Stimulated activated CD4-positive, alpha-beta T cell treated with anti-CD3 and anti-CD28 coated beads, Interleukin-1b, Interleukin-23, amount 100 ng/mL, for 4 hours (primary cell): ENCODE data around the gene DOCK10.

Source experiments
- DNase-seq, 2 donors: peaks; one replicate each; pipeline ENCODE4 v3.0.0-alpha.2; 2020; ENCODE audit warnings: low read depth in 2 of 2

DOCK10 gene

DNA sequence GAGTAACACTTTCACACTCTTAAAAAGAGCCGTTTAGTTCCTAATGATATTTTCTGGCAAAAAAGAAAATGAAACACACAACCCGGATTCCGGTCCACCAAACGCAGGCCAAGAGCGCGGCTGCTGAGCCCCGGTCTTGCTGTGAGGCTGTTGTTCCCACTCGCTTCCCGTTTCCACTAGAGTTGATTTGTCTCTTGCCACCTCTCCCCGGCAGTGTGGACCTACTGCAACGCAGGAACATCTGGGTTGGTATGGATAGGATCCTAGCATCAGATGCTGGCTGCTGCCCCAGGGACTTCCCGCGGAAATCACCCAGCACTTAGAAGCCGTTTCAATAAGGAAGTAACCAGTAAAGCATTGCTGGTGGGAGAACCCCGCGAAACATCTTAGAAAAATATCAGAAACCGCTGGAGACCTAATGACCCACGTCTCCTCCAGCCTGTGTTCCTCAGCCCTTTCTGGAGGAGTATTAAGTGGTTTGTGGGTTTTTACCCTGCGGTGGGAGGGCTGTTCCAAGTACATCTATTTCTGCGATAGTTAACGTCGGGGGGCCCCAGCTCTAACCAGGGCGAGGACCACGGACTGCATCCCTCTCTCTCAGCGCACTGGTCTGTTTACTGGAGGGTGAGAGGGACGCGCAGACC is 939 bp downstream of the DOCK10 start:
- peak; percentile 36 to 52 for DNase-seq

DNA sequence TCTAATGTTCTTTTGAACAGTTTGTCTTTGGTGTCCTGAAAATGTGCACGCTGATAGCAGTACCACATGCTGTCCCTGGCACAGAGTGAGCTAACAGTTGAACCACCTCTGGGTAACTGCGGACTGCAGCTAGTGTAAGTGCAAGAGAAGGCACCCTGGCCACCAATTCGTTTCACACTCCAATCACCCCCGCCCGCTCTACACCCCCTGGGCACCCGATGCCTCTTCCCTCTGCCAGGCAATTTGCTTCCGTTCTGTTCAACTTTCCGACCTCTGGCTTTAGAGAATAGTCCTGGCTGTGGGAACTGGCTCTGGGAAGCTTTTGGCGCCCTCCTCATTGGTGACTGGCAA is 1.4 kb downstream of the DOCK10 start:
- peak; percentile 18 to 35 for DNase-seq

DNA sequence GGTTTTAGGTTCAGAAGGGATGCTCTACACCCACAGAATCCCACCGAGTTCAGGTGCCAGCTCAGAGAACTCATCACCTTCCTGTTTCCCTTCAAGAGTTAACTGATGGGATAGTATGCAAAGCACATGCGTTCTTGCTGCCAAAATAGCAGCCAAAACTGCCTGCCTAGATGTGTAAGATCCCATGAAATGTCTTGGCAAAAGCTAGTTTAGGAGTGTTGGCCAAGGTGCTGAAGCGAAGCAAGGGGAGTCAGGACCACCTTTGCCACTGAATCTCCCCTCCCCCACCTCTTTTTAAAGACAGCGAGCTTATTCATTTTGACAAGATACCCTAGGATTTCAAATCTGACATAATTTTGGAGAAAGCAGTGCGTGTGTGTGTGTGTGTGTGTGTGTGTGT is 2.1 kb downstream of the DOCK10 start:
- no peak for DNase-seq

DNA sequence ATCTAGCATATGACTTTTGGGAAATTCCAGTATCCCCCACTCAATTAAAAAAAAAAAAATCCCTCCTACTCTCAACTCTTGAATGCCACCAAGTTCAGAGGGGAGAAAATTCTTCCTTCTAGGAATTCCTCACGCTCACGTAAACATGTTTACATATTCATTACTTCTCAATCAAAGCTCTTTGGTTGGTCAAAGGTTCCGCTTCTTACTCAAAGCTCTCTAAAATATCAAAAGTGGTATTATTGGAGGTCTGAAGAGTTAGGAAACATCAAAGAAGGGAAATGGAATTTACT is 4.1 kb downstream of the DOCK10 start:
- DNase-seq: no peak

DNA sequence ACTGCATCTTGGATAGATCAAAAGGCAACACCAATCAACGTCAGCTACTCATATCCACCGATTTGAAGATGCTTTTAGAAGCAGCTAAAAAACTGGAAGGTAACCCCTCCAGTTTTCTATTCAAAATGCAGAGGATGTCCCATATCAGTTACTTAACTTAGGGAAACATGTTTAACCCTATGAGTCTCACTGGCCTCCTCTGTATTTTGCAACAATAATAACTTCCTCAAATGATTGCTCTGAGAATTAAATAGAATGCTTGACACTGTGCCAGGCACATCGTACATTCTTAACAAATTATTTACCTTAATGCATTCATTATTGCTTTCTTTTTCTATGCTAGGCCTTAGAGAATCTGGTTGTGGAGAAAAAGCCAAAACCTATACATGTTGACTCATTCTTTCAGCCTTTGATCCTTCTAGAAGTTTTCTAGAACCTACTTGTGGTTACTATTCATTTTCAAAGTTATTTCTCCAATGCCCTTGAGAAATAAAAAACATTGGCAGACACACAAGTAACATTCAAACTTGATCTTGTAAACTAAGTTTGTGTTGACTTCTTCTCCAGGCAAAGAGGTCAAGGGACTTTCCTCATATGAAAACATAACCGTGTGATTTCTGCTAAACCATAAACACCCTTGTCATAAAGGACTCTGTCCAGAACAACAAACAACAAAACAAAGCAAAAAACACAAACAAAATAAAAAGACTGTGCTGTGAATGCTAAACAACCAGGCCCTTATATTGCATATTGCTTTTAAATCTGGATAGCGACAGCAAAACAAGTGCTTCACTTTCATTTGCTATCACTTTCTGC is 4.6 kb downstream of the DOCK10 start:
- DNase-seq: no peak

DNA sequence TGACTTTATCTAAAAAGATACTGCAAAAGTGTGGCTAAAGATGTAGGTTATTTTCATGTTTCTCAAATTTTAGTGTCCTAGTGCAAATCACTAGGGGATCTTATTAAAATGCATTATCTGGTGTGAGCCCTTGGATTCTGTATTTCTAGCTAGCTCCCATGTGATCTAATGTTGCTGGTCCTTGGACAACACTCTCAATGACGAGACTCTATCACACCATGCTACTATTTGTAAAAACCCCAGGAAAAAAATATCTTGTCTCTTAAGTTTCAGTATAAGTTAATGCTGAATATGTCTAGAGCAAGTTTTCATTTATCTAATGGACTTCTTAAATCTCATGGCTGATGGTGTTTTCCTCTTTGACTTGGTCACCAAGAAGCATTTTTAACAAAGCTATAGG is 5.8 kb downstream of the DOCK10 start:
- no peak for DNase-seq

DNA sequence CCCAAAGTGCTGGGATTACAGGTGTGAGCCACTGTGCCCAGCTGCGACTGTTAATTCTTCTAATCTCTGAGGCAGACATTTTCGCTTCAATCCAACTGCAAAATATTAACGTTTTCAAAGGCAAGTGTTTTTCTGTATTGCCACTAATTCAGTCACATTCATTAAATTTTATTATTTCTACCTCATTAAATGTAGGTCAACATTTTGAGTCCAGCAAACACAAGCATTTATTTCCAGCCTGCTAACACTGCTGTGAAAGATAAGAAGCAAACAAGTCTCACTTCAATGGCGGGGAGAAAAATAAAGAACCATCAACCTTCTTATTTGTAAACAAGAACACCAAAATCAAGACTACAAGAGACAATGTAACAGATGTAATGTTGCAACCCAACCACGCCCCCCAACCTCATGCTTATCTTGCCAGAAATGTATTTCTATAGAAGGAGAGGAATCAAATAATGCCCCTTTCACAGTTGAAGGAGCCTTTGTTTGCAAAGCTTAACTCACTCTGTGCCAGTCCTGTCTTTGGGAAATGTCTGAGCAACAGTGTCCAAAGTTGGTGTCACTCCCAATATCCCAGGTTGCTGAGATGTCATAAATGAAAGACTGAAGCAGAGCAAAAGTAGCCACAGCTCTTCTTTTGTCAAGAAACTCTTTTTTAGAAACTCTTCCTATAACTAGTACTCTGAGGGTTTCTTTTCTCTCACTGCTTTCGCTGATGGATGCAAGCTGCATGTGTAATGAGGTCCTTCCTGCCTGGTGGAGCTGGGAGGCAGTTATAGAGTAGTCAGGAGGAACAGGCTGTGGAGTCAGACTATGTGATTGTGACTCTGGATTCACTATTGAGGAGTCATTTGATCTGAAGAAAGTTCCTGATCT is 8.6 kb downstream of the DOCK10 start:
- DNase-seq: no peak

DNA sequence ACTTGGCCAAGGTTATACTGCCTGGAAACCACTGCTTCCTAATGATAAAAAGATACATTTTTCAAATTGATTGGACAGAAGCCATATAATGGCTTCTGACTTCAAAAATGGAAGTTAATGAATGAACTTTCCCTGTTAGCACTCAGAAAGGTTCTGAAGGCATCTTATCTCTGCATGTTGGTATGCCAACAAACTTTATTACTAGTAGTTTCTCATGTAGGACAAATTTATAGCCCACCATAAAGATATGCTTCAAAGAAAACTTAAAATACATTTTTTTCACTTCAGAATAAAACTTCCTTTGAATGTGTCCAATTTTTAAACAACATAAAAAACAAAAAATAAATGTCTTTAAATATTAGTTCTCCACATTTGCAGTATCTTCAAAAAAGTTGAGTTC is 10.0 kb downstream of the DOCK10 start:
- DNase-seq: no peak

DNA sequence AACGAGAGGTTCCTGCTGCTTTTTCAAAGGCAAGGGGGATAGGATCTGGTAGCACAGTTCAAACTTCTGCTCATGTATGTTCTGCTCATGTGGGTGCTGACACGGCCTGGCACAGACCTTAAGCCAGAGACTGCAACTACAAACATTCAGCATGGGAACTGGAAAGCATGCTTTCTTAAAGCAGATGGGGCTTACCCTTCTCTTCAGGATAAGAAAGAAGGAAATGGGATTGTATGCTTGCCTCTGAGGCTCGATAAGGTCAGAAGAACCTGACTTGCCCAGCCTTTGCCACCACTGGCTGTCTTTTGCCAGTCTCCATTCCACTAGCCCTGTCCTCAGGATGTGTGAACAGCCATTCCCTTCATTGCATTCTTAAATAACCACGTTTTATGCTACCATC is 10.7 kb downstream of the DOCK10 start:
- no peak for DNase-seq

DNA sequence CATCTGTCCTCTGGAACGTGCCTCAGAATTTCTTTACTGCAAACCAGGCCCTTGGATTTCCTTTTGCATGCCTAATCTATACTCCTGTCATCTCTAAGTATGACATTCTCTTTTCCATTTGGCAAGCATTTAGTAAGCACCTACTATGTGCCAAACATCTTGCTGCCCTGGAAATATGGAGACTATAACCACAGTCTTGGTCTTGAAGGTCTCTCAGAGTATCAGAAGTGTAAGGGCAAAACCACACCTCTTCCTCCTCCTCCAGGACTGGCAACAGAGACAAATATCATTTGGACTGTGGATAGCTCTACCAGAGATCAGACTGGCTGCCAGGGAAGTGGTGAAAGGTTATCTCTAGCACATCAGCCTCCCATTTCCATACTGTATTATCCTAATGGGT is 11.4 kb downstream of the DOCK10 start:
- no peak for DNase-seq

DNA sequence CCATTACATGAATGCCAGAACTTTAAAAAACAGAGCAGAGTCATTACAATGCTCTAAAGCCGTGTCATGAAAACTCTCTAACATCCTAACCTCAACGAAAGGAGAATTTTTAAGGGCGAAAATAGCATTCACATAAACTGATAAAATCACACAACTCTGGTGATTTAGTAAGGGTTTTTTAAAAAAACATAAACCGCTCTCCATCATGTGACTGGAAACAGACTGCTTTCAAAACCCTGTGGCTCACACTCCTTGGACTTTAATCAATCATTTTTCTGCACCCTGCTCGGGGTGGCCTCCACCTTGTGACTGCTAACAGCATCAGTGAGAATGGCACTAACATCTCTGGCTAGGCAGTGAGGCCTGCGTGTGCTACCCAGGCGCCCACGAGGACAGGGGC is 12.1 kb downstream of the DOCK10 start:
- DNase-seq: no peak

DNA sequence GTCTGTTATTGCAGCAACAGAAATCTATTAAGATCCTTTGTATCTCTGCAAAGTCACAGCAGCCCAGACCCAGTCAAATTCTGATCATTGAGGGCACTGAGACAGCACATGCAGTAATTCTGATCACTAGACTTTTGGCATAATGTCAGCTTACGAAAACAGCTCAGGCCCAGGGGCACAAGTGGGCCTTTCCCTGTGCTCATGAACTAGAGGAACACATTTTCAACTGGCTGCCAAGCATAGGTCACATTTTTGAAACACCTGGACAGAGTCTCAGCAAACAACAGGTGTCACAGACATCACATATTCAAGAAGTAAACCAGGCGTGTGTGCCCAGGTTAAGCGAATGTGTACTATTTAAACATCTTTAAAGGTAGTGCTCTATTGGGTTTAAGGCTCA is 13.7 kb downstream of the DOCK10 start:
- DNase-seq: no peak

DNA sequence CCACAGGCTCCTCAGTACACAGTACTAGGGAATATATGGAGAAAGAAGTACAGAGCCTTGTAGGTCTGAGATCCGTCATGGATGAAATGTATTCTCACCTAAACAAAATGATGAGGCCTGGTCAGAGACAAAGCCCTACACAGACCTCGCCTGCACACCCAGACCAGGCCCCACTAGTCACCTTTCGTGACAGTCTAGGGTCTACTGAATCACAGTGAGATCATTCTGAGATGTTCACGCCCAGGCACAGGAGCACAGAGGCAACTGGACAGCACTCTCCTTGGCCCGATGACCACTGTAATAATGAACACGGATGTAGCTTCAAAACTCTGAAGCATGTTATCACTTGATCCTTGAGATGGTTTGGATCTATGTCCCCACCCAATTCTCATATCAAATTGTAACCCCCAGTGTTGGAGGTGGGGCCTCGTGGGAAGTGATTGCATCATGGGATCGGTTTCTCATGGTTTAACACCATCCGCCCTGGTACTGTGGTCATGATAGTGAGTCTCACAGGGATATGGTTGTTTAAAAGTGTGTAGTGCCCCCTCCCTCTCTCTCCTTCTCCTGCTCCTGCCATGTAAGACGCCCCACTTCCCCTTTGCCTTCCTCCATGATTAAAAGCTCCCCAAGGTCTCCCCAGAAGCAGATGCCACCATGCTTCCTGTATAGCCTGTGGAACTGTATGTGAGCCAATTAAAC is 15.1 kb downstream of the DOCK10 start:
- no peak for DNase-seq

DNA sequence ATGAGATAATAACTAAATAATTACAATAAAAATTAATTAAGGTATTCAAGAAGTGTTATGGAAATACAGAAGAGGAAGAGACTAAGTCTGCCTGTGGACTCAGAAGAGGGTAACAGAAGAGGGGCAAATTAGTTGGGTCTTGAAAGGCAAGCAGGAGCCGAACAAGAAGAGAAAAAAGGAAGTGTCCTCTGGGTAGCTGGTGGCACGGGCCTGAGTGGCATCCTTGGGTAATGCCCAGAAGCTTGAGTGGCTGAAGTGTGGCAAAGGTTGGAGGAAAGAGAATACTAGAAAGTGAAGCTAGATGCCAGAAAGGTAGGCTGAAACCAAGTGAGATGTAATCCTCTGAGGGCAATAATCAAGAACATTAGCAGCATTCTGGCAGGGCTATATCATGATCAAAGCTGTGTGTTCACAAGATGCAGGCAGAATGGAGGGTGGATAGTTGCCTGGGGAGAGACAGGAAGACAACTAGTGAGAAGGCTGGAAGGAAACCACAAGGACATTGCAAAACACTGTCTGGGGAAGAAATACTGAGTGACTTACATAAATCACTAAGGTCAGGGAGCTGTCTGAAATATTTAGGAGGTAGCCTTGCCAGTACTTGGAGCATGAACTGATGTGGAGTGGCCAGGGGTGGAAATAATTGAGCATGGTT is 16.2 kb downstream of the DOCK10 start:
- no peak for DNase-seq

DNA sequence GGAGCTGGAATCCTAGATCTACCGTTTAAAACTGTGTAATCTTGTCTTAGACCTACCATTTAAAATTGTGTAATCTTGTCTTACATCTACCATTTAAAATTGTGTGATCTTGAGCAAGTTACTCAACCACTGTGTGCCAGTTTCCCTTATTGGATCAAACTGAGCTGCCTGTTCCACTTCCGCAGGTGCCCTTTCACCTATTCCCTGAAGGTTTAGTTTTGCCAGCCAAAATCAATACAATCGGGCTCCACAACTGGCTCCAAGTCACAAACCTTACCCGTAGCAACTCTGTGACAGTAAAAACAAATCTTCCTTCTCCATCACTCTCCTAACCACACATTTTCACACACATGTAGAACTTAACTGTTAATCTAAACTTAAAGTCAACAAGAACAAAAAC is 20.1 kb downstream of the DOCK10 start:
- DNase-seq: no peak

DNA sequence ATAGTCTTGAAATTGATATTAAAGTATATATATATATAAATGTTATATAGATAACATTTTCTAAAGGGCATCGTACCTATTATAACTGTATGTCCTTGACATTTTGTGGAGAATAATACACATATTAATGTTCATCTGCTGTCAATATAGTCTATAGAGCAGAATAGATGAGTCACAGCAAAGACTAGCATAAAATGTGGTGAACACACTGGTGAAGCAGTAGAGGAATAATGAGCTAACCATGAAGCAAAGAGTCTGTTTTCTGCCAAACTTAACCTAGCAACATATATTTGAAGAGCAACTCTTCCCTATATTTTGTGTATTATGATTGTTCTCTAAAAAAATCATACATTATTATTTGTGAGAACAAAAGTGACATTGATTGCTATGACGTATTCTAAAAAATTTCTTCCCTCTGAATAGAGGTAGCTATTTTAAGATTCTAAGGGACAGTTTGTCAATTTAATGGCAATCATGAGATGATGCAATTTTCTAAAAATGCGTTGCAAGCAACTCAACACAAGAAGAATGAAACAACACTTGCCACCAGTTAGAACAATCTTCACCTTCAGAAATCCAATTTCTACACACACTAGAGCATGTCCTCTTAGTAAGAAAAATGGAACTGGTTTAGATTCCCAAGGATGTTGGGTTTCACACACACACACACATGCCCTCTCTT is 22.0 kb downstream of the DOCK10 start:
- DNase-seq: no peak

DNA sequence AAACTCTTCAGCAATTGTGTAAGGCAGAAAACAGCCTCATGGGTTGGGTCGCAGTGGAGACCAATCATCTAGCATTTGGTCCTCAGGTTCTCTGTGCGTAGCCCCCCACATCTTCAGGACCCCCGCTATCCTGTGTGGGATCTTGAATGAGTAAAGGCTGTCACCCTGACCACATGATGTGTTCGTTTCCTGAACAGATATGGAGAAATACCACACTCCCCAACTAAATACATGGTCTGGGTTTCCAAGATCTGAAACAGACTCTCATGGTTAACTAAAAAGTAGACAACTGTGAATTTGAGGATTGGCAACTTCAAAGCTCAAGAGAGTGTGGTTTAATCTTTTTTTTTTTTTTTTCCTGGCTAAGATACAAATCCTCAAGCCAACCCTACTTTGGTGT is 23.2 kb downstream of the DOCK10 start:
- DNase-seq: no peak

DNA sequence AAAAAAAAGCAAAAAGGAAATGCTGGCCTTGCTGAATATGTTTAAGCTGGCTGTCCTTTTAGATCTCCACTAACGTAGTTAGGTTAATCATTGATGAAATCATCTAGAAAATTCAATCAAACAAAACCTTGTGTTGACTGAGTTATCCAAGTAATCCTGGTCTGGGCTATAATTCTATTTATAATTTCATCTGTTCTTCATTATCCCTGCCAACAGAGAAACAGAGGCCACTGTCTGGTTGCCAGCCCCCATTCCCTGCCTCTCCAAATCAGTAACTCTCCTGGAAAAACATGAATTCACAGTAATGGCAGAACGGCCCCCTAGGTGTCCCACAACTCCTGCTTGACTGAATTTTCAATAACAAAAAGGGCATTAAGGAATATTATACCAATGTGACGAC is 24.6 kb downstream of the DOCK10 start:
- no peak for DNase-seq

DNA sequence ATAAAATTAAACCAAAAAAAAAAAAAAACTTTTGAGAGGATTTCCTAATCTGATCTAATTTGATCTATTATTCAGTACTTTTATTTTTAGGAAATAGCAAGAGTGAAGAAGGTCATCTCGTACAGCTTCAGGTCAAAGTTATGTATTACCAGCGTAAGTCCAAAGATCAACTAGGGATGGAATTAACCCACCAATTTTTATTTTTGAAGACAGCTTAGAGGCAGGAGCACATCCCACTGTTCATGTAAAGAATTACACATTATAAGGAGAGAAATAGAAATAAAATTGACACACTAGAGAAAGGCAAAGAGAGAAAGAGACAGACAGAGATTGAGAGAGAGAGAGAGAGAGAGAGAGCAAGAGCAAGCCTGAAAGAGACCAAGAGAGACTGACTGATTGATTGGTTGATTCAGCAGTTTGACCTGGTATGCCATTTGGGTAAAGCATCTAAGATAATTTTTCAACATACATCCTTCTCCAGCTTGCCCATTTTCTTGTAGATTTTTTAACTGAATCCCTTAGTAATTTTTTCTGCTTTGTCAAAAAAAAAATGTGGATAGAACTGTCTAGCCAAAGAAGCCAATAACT is 25.1 kb downstream of the DOCK10 start:
- DNase-seq: no peak

DNA sequence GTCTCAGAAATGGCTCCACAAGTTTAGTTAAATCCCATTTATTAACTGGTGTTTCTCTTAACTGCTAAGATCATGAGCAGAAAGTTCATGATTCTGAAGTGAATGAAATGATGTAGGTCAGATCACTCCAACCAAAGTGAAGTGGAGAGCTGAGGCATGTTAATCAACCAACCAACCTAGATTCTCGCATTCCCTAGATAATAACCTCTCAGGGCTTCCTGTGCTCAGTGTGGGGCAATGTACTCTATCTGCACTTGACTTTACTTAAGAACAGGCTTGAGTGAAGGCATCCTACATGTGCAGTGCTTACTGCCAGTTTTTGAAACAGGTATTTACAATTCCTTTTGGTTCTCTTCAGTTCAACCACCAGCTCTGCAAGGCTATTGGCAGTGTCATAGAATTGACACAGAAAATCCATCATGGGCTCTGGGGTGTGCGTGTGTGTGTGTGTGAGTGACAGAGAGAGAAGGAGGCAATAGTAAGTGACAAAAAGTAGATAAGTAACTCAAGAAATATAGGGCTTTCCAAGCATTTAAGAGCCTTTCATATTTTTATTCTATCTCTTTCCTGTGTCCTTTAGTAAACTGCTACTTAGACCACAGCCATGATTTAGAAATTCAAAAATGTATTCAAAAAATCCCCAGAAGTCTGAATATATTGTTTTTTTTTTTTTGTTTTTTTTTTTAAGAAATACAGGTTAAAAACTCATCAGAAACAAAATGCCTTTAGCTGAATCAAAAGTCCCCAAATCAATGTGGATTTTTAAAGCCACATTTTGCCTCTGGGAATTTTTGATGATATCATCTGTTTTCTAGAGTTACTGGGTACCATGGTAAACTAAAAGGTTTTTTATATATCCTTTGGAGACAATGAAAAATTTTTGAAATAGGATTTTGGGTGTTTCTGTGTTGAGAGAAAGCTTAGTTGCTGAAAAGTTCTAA is 28.6 kb downstream of the DOCK10 start:
- DNase-seq: no peak
